ENCODE measurements around the gene DYRK1A. TPM values are rescaled to one million over a fixed set of nuclear protein-coding genes. Genes with fewer than 3 reads are reported as not detected.

Gene DYRK1A
- total RNA-seq, 1 experiment from 2014 or later: 40.9 TPM

- DNase-seq (ENCODE audit: low read depth): no peak
Observed at GRCh38 chr21:37475186-37475868, 108.8 kb downstream of the DYRK1A start.

GRCh38 chr21:37478794-37479193 is 112.2 kb downstream of the DYRK1A start:
- no peak for DNase-seq (ENCODE audit: low read depth)

GRCh38 chr21:37483776-37484175 is 117.2 kb downstream of the DYRK1A start:
- DNase-seq (ENCODE audit: low read depth): no peak

GRCh38 chr21:37484535-37485474 is 118.2 kb downstream of the DYRK1A start:
- no peak for DNase-seq (ENCODE audit: low read depth)

GRCh38 chr21:37489553-37489952 is 123.0 kb downstream of the DYRK1A start:
- DNase-seq (ENCODE audit: low read depth): no peak

GRCh38 chr21:37490084-37490483 is 123.5 kb downstream of the DYRK1A start:
- no peak for DNase-seq (ENCODE audit: low read depth)

GRCh38 chr21:37496972-37497371 is 130.4 kb downstream of the DYRK1A start:
- peak; percentile 17 for DNase-seq (ENCODE audit: low read depth)

GRCh38 chr21:37498664-37499063 is 132.1 kb downstream of the DYRK1A start:
- DNase-seq (ENCODE audit: low read depth): no peak

- no peak for DNase-seq (ENCODE audit: low read depth)
Observed at GRCh38 chr21:37502947-37503346, 136.4 kb downstream of the DYRK1A start.

- peak; percentile 72 for DNase-seq (ENCODE audit: low read depth)
Observed at GRCh38 chr21:37503848-37504467, 137.4 kb downstream of the DYRK1A start.

GRCh38 chr21:37505963-37506362 is 139.4 kb downstream of the DYRK1A start:
- DNase-seq (ENCODE audit: low read depth): no peak

GRCh38 chr21:37507716-37508115 is 141.1 kb downstream of the DYRK1A start:
- no peak for DNase-seq (ENCODE audit: low read depth)

- DNase-seq (ENCODE audit: low read depth): no peak
Observed at GRCh38 chr21:37508341-37508740, 141.8 kb downstream of the DYRK1A start.

- DNase-seq (ENCODE audit: low read depth): peak; percentile 41
Observed at GRCh38 chr21:37509802-37510393, 143.3 kb downstream of the DYRK1A start.

- no peak for DNase-seq (ENCODE audit: low read depth)
Observed at GRCh38 chr21:37511848-37512247, 145.3 kb downstream of the DYRK1A start.

- DNase-seq (ENCODE audit: low read depth): no peak
Observed at GRCh38 chr21:37513383-37513782, 146.8 kb downstream of the DYRK1A start.

- DNase-seq (ENCODE audit: low read depth): no peak
Observed at GRCh38 chr21:37514038-37514667, 147.6 kb downstream of the DYRK1A start.

- no peak for DNase-seq (ENCODE audit: low read depth)
Observed at GRCh38 chr21:37516998-37517397, 150.4 kb downstream of the DYRK1A start.

GRCh38 chr21:37520801-37521200 is 154.2 kb downstream of the DYRK1A start:
- no peak for DNase-seq (ENCODE audit: low read depth)

- DNase-seq (ENCODE audit: low read depth): no peak
Observed at GRCh38 chr21:37521658-37522057, 155.1 kb downstream of the DYRK1A start.

GRCh38 chr21:37522641-37523295 is 156.2 kb downstream of the DYRK1A start:
- DNase-seq (ENCODE audit: low read depth): no peak

All from LHCN-M2 (cell line).